ENCODE results near the gene TMC5. TPM values are rescaled to one million over a fixed set of nuclear protein-coding genes. Genes with fewer than 3 reads are reported as not detected.
A peak's percentile ranks its signal among the peaks of the same experiment; 100 is the strongest.

The TMC5 gene
- polyA plus RNA-seq, 1 donor, result 17.3 TPM

GRCh38 chr16:19518388-19518787 lies 100.7 kb downstream of the TMC5 start:
- Histone ChIP-seq H3K4me3 (ENCODE audit: low read length) (no peak overlapping the region), H3K4me1 (ENCODE audit: control insufficient read depth, insufficient read depth, low read length) (peaks cover 40% of the 10 kb centered on the region), H3K36me3 (ENCODE audit: control insufficient read depth, insufficient read depth, low read length) (peaks cover 14% of the 10 kb centered on the region), H3K27ac (ENCODE audit: low read length) (no peak overlapping the region), H3K27me3 (ENCODE audit: control insufficient read depth, insufficient read depth, low read length) (no peaks in the 10 kb centered on the region), H3K9me3 (ENCODE audit: control insufficient read depth, low read depth, low read length) (no peaks in the 10 kb centered on the region)
- no peak for DNase-seq
- 70% methylated on average over 2 of the region's 2 CpGs for WGBS (ENCODE audit: insufficient coverage, low lambda C conversion rate)

GRCh38 chr16:19520861-19521331 lies 103.2 kb downstream of the TMC5 start:
- H3K4me3 ChIP-seq (ENCODE audit: low read length), result peak overlapping the region; percentile 94
- H3K9me3 ChIP-seq (ENCODE audit: control insufficient read depth, low read depth, low read length), result no peaks in the 10 kb centered on the region
- peaks cover 34% of the 10 kb centered on the region for H3K4me1 ChIP-seq (ENCODE audit: control insufficient read depth, insufficient read depth, low read length)
- H3K36me3 ChIP-seq (ENCODE audit: control insufficient read depth, insufficient read depth, low read length), result peaks cover 12% of the 10 kb centered on the region
- WGBS (ENCODE audit: insufficient coverage, low lambda C conversion rate), result 11% methylated on average over 5 of the region's 8 CpGs
- no peaks in the 10 kb centered on the region for H3K27me3 ChIP-seq (ENCODE audit: control insufficient read depth, insufficient read depth, low read length)
- peak overlapping the region; percentile 99 for H3K27ac ChIP-seq (ENCODE audit: low read length)
- peak; percentile 82 to 88 for DNase-seq

GRCh38 chr16:19521471-19522396 lies 104.1 kb downstream of the TMC5 start, which contains the start of gene GDE1:
Gene GDE1 (minus strand): TSS chr16:19522098. CDS start chr16:19521964, 134 bp downstream.
- DNase-seq, result peak; percentile 90 to 93
- no CpG with 5 or more reads among the region's 62 CpGs for WGBS (ENCODE audit: insufficient coverage, low lambda C conversion rate)
- no peaks in the 10 kb centered on the region for H3K9me3 ChIP-seq (ENCODE audit: control insufficient read depth, low read depth, low read length)
- H3K27ac ChIP-seq (ENCODE audit: low read length), result peak within 1 kb of the TSS; percentile 99
- H3K4me3 ChIP-seq (ENCODE audit: low read length), result peak within 1 kb of the TSS; percentile 94
- no peaks in the 10 kb centered on the region for H3K27me3 ChIP-seq (ENCODE audit: control insufficient read depth, insufficient read depth, low read length)
- H3K36me3 ChIP-seq (ENCODE audit: control insufficient read depth, insufficient read depth, low read length), result peaks cover 9% of the 10 kb centered on the region
- H3K4me1 ChIP-seq (ENCODE audit: control insufficient read depth, insufficient read depth, low read length), result peaks cover 29% of the 10 kb centered on the region

- Histone ChIP-seq H3K4me1 (ENCODE audit: control insufficient read depth, insufficient read depth, low read length) (peaks cover 28% of the 10 kb centered on the region), H3K4me3 (ENCODE audit: low read length) (no peak overlapping the region)
Measured at GRCh38 chr16:19522397-19522732, 104.7 kb downstream of the TMC5 start.

GRCh38 chr16:19522760-19523159 lies 105.1 kb downstream of the TMC5 start:
- DNase-seq, result no peak
- Histone ChIP-seq H3K36me3 (ENCODE audit: control insufficient read depth, insufficient read depth, low read length) (peaks cover 7% of the 10 kb centered on the region), H3K9me3 (ENCODE audit: control insufficient read depth, low read depth, low read length) (no peaks in the 10 kb centered on the region), H3K27me3 (ENCODE audit: control insufficient read depth, insufficient read depth, low read length) (no peaks in the 10 kb centered on the region), H3K4me3 (ENCODE audit: low read length) (no peak overlapping the region), H3K4me1 (ENCODE audit: control insufficient read depth, insufficient read depth, low read length) (peaks cover 25% of the 10 kb centered on the region), H3K27ac (ENCODE audit: low read length) (no peak overlapping the region)
- WGBS (ENCODE audit: insufficient coverage, low lambda C conversion rate), result no CpG with 5 or more reads among the region's 2 CpGs

More at GRCh38 chr16:19522397-19522732, 104.7 kb downstream of the TMC5 start:
- peaks cover 7% of the 10 kb centered on the region for H3K36me3 ChIP-seq (ENCODE audit: control insufficient read depth, insufficient read depth, low read length)
- no peaks in the 10 kb centered on the region for H3K9me3 ChIP-seq (ENCODE audit: control insufficient read depth, low read depth, low read length)
- DNase-seq, result no peak
- 0% methylated on average over 1 of the region's 5 CpGs for WGBS (ENCODE audit: insufficient coverage, low lambda C conversion rate)
- H3K27ac ChIP-seq (ENCODE audit: low read length), result peak overlapping the region; percentile 99
- no peaks in the 10 kb centered on the region for H3K27me3 ChIP-seq (ENCODE audit: control insufficient read depth, insufficient read depth, low read length)

GRCh38 chr16:19523184-19523558 lies 105.5 kb downstream of the TMC5 start:
- DNase-seq, result no peak
- H3K4me1 ChIP-seq (ENCODE audit: control insufficient read depth, insufficient read depth, low read length), result peaks cover 25% of the 10 kb centered on the region

GRCh38 chr16:19523559-19524355 lies 106.1 kb downstream of the TMC5 start, which contains the start of gene CCP110:
Gene CCP110 (plus strand): TSS chr16:19523942. CDS start chr16:19527882, 3,940 bp downstream.
- Histone ChIP-seq H3K4me3 (ENCODE audit: low read length) (peak within 1 kb of the TSS; percentile 90), H3K27me3 (ENCODE audit: control insufficient read depth, insufficient read depth, low read length) (no peaks in the 10 kb centered on the region), H3K36me3 (ENCODE audit: control insufficient read depth, insufficient read depth, low read length) (peaks cover 12% of the 10 kb centered on the region), H3K9me3 (ENCODE audit: control insufficient read depth, low read depth, low read length) (no peaks in the 10 kb centered on the region), H3K27ac (ENCODE audit: low read length) (peak within 1 kb of the TSS; percentile 48), H3K4me1 (ENCODE audit: control insufficient read depth, insufficient read depth, low read length) (peaks cover 25% of the 10 kb centered on the region)
- DNase-seq, result peak; percentile 95 to 96
- no CpG with 5 or more reads among the region's 51 CpGs for WGBS (ENCODE audit: insufficient coverage, low lambda C conversion rate)

More at GRCh38 chr16:19523184-19523558, 105.5 kb downstream of the TMC5 start:
- Histone ChIP-seq H3K4me3 (ENCODE audit: low read length) (no peak overlapping the region), H3K9me3 (ENCODE audit: control insufficient read depth, low read depth, low read length) (no peaks in the 10 kb centered on the region), H3K27me3 (ENCODE audit: control insufficient read depth, insufficient read depth, low read length) (no peaks in the 10 kb centered on the region), H3K27ac (ENCODE audit: low read length) (no peak overlapping the region), H3K36me3 (ENCODE audit: control insufficient read depth, insufficient read depth, low read length) (peaks cover 7% of the 10 kb centered on the region)
- WGBS (ENCODE audit: insufficient coverage, low lambda C conversion rate), result 90% methylated on average over 2 of the region's 18 CpGs

- peaks cover 9% of the 10 kb centered on the region for H3K36me3 ChIP-seq (ENCODE audit: control insufficient read depth, insufficient read depth, low read length)
- WGBS (ENCODE audit: insufficient coverage, low lambda C conversion rate), result no CpG with 5 or more reads among the region's 11 CpGs
- peak overlapping the region; percentile 90 for H3K4me3 ChIP-seq (ENCODE audit: low read length)
- H3K27ac ChIP-seq (ENCODE audit: low read length), result peak overlapping the region; percentile 48
- H3K9me3 ChIP-seq (ENCODE audit: control insufficient read depth, low read depth, low read length), result no peaks in the 10 kb centered on the region
- H3K27me3 ChIP-seq (ENCODE audit: control insufficient read depth, insufficient read depth, low read length), result no peaks in the 10 kb centered on the region
- DNase-seq, result no peak
- H3K4me1 ChIP-seq (ENCODE audit: control insufficient read depth, insufficient read depth, low read length), result peaks cover 20% of the 10 kb centered on the region
Measured at GRCh38 chr16:19524356-19524615, 106.6 kb downstream of the TMC5 start.

GRCh38 chr16:19524616-19525384 lies 107.1 kb downstream of the TMC5 start:
- peak overlapping the region; percentile 90 for H3K4me3 ChIP-seq (ENCODE audit: low read length)
- peak overlapping the region; percentile 48 for H3K27ac ChIP-seq (ENCODE audit: low read length)
- H3K4me1 ChIP-seq (ENCODE audit: control insufficient read depth, insufficient read depth, low read length), result peaks cover 18% of the 10 kb centered on the region
- 0% methylated on average over 3 of the region's 19 CpGs for WGBS (ENCODE audit: insufficient coverage, low lambda C conversion rate)
- H3K27me3 ChIP-seq (ENCODE audit: control insufficient read depth, insufficient read depth, low read length), result no peaks in the 10 kb centered on the region
- no peaks in the 10 kb centered on the region for H3K9me3 ChIP-seq (ENCODE audit: control insufficient read depth, low read depth, low read length)
- peaks cover 7% of the 10 kb centered on the region for H3K36me3 ChIP-seq (ENCODE audit: control insufficient read depth, insufficient read depth, low read length)
- DNase-seq, result peak in 1 of 2 donors; percentile 64

- Histone ChIP-seq H3K4me1 (ENCODE audit: control insufficient read depth, insufficient read depth, low read length) (peaks cover 14% of the 10 kb centered on the region), H3K27ac (ENCODE audit: low read length) (no peak overlapping the region), H3K27me3 (ENCODE audit: control insufficient read depth, insufficient read depth, low read length) (no peaks in the 10 kb centered on the region), H3K9me3 (ENCODE audit: control insufficient read depth, low read depth, low read length) (no peaks in the 10 kb centered on the region), H3K36me3 (ENCODE audit: control insufficient read depth, insufficient read depth, low read length) (peaks cover 10% of the 10 kb centered on the region), H3K4me3 (ENCODE audit: low read length) (no peak overlapping the region)
- DNase-seq, result no peak
- WGBS (ENCODE audit: insufficient coverage, low lambda C conversion rate), result 100% methylated on average over 1 of the region's 2 CpGs
Measured at GRCh38 chr16:19525385-19525723, 107.7 kb downstream of the TMC5 start.
